Cortex of kidney (tissue), 1 donor: ENCODE data around the gene ZNF346.
"Not testable (repeated sequence)": the region's sequence is repeated elsewhere in the genome, so short reads cannot be mapped to it uniquely, and the experiment has no call there.

Experiments
- DNase-seq: peaks from one replicate; lab custom pipeline; 2025; lab: John Stamatoyannopoulos, UW

The ZNF346 gene

DNA sequence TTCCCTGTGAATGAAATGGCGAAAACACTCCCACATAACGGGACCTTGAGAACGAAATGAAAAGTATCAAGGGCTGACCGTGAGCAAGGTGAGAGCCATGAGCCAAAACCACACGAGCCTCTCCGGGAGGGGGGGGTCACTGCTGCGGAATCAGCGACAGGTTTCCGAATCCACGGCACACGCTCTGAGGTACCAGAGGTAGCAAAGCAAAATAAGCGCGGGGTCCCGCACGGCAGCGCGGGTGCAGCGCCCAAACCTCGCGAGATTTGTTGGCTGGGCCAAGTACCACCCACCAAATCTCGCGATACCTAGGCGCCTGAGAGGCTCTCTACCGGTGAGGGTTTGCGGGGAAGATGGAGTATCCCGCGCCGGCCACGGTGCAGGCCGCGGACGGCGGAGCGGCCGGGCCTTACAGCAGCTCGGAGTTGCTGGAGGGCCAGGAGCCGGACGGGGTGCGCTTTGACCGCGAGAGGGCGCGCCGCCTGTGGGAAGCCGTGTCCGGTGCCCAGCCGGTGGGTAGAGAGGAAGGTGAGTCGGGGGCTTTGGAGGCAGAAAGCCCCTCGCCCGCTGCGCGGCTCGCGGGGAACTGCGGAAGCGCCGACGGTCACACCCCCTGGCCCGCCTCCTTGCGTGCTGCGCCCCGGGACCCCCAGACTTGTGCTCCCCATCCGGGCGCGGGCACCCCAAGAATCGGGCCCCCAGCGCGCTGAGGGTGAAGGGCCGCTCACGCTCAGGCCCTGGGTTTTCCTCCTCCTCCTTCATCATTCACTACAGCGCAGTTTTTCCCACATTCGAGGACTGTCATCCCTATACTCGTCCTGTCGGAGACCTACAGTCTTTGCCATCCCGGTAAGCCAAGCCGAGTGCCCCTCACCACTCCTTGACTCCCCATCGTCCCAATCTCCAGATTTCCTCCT is at the start of gene ZNF346:
TSS of gene ZNF346 (plus strand) at position 311 of the 917 bp plus-strand sequence. CDS start at position 354, 43 bp downstream.
- no peak for DNase-seq

- no peak for DNase-seq
These were observed 42.8 kb upstream of the ZNF346 start for GRCh38 chr5:176979669-176980068.

- DNase-seq, result no peak
These were observed 41.7 kb upstream of the ZNF346 start for GRCh38 chr5:176980818-176981217.

GRCh38 chr5:176983112-176983511 is 39.4 kb upstream of the ZNF346 start:
- DNase-seq, result not testable (repeated sequence)

GRCh38 chr5:176983593-176983992 is 38.9 kb upstream of the ZNF346 start:
- not testable (repeated sequence) for DNase-seq

DNA sequence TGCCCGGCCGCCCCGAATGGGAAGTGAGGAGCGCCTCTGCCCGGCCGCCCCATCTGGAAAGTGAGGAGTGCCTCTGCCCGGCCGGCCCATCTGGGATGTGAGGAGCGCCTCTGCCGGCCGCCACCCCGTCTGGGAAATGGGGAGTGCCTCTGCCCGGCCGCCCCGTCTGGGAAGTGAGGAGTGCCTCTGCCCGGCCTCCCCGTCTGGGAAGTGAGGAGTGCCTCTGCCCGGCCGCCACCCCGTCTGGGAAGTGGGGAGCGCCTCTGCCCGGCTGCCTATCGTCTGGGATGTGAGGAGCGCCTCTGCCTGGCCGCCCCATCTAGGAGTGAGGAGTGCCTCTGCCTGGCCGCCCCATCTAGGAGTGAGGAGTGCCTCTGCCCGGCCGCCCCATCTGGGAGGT is 38.3 kb upstream of the ZNF346 start:
- DNase-seq, result not testable (repeated sequence)

- DNase-seq, result no peak
These were observed 37.0 kb upstream of the ZNF346 start for GRCh38 chr5:176985516-176985915.

DNA sequence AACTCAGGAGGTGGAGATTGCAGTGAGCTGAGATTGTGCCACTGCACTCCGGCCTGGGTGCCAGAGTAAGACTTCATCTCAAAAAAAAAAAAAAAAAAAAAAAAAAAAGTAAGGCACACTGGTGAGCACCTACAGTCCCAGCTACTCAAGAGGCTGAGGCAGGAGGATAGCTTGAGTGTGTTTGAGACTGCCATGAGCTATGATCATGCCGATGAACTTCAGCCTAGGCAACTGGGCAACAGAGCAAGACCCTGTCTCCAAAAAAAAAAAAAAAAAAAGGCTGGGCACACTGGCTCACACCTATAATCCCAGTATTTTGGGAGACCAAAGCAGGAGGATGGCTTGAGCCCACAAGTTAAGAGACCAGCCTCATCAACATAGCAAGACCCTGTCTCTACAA is 36.2 kb upstream of the ZNF346 start:
- no peak for DNase-seq

GRCh38 chr5:176987583-176987982 is 34.9 kb upstream of the ZNF346 start:
- no peak for DNase-seq

DNA sequence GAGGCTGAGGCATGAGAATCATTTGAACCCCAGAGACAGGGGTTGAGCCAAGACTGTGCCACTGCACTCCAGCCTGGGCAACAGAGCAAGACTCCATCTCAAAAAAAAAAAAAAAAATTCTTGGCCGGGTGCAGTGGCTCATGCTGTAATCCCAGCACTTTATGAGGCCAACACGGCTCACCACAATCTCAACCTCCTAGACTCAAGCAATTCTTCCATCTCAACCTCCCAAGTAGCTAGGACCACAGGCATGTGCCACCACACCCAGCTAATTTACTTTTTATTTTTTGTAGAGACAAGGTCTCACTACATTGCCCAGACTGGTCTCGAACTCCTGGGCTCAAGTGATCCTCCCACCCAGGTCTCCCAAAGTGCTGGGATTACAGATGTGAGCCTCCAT is 29.4 kb upstream of the ZNF346 start:
- not testable (repeated sequence) for DNase-seq

- DNase-seq, result no peak
These were observed 27.9 kb upstream of the ZNF346 start for GRCh38 chr5:176994460-176995121.

GRCh38 chr5:176995122-176995490 is 27.4 kb upstream of the ZNF346 start:
- no peak for DNase-seq

- no peak for DNase-seq
These were observed 26.4 kb upstream of the ZNF346 start for GRCh38 chr5:176995896-176996767.

- DNase-seq, result no peak
These were observed 25.7 kb upstream of the ZNF346 start for GRCh38 chr5:176996780-176997179.

DNA sequence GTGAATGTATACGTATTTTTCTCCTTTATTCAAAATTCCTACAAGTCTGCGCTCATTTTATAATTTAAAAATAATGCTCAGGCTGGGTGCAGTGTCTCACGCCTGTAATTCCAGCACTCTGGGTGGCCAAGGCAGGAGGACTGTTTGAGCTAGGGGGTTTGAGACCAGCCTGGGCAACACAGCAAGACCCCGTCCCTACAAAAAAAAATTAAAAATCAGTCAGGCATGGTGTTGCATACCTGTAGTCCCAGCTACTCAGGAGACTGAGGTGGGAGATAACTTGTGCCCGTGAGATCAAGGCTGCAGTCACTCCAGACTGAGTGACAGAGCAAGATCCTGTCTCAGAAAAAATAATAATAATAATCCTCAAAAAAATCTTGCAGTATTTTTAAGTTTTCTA is 23.7 kb upstream of the ZNF346 start:
- no peak for DNase-seq

- not testable (repeated sequence) for DNase-seq
These were observed 23.0 kb upstream of the ZNF346 start for GRCh38 chr5:176999526-176999925.

DNA sequence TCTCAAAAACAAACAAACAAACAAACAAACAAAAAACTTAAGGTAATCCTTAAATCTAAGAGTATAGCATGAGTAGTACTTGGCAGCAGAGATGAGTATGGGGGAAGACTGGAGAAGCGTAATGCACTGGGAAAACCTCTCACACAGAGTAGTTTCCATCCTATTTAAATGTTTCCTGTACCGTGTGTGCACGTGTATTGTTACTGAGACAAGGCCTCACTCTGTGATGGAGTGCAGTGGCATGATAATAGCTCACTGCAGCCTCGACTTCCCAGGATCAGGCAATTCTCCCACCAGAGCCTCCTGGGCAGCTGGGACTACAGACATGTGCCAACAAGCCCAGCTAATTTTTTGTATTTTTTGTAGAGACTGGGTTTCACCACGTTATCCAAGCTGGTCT is 18.8 kb upstream of the ZNF346 start:
- DNase-seq, result no peak

GRCh38 chr5:177004961-177005360 is 17.5 kb upstream of the ZNF346 start:
- no peak for DNase-seq

DNA sequence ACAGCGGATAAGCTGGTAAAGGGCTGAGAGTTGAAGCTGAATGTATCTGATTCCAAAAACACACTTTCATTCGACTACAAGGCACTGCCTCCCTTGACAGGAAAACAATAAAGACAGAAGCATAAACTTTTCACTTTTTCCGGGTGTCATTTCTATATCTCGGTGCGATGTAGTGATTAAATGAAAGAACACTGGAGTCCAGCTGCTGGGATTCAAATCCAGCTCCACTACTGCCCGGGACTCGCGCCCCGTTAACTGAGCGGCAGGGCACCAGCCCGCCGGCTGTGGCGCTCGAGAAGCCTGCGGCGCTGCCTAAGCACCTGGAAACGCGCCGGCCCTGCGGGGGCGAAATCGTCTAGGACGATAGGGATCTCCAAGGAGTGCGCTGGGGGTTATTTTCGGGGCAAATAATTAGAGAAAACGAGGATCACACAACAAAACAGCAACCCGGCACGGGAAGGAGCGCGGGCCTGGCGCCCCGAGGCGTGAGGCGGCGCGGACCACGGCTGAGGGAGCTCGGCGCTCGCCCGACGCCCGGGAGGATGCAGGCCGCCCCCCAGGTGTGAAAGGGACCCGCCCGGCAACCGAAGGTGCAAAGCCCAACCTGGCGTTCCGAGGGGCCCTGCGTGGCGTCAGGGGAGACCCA is 16.8 kb upstream of the ZNF346 start:
- no peak for DNase-seq

DNA sequence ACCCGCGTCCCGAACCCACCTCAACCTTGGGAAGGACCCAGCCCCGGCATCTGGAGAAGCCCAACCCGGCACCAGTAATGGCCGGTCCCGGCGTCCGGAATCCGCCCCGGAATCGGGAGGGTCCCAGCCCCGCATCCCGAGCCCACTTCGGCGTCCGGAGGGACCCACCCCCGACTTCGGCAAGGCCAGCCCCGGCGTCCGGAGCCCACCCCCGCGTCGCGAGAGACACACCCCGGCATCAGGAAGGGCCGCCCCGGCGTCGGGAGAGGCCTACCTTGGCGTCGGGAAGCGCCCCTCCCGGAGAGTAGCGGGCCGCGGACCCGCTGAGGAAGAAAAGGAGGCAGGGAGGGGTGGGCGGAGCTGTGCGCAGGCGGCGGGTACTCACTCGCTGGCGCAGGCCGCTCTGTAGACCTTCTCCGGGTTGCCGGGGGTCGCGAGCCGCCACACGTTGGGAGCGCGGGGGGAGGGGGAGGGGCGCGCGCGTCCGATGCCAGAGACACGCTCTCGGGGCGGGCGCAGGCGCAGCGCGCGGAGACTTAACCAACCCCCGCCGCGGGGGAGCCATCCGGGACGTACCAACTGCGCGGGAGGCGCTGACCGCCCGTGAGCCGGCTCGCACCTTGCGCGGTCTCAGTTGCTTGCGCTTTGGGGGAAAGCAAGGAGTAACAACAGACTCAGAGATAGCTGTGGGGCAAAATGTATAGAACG is 16.1 kb upstream of the ZNF346 start, which contains the start of gene UIMC1:
TSS of gene UIMC1 (minus strand) at position 515 of the 708 bp plus-strand sequence. CDS start 24,164 bp downstream, outside the sequence.
- DNase-seq, result peak; percentile 78

- no peak for DNase-seq
These were observed 13.8 kb upstream of the ZNF346 start for GRCh38 chr5:177008716-177009115.
